Measurements from ENCODE around the gene CD300A.

DNA sequence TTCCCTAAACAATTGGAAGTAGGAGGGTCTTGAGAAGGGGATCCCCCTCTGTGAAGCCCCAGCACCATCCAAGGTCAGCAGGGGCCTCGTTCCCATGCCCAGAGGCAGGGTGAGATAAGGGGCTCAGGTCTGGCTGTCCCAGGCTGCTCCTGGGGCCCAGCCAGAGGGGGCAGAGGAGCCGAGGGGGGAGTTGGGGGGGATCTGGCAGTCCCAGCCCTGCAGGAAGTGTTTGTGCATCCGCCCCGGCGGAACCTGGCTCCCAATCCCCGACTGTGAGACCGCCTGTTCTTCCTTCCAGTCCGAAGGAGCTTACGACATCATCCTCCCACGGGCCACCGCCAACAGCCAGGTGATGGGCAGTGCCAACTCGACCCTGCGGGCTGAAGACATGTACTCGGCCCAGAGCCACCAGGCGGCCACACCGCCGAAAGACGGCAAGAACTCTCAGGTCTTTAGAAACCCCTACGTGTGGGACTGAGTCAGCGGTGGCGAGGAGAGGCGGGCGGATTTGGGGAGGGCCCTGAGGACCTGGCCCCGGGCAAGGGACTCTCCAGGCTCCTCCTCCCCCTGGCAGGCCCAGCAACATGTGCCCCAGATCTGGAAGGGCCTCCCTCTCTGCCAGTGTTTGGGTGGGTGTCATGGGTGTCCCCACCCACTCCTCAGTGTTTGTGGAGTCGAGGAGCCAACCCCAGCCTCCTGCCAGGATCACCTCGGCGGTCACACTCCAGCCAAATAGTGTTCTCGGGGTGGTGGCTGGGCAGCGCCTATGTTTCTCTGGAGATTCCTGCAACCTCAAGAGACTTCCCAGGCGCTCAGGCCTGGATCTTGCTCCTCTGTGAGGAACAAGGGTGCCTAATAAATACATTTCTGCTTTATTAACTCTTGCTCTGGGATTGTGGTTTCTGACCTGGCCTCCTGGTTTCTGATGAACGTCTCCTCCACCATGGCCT lies 19.6 kb upstream of the CD300A start:
- TF ChIP-seq, protein P1, sequence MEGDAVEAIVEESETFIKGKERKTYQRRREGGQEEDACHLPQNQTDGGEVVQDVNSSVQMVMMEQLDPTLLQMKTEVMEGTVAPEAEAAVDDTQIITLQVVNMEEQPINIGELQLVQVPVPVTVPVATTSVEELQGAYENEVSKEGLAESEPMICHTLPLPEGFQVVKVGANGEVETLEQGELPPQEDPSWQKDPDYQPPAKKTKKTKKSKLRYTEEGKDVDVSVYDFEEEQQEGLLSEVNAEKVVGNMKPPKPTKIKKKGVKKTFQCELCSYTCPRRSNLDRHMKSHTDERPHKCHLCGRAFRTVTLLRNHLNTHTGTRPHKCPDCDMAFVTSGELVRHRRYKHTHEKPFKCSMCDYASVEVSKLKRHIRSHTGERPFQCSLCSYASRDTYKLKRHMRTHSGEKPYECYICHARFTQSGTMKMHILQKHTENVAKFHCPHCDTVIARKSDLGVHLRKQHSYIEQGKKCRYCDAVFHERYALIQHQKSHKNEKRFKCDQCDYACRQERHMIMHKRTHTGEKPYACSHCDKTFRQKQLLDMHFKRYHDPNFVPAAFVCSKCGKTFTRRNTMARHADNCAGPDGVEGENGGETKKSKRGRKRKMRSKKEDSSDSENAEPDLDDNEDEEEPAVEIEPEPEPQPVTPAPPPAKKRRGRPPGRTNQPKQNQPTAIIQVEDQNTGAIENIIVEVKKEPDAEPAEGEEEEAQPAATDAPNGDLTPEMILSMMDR (IDR thresholded peaks at IDR 0.05): no peak
- no peak for TF ChIP-seq POLR2A (IDR thresholded peaks at IDR 0.05)

Measured in adrenal gland (tissue), 5 donors.